ENCODE results near the gene KBTBD2.
"Not testable (repeated sequence)": the region's sequence is repeated elsewhere in the genome, so short reads cannot be mapped to it uniquely, and the experiment has no call there.

The KBTBD2 gene

DNA sequence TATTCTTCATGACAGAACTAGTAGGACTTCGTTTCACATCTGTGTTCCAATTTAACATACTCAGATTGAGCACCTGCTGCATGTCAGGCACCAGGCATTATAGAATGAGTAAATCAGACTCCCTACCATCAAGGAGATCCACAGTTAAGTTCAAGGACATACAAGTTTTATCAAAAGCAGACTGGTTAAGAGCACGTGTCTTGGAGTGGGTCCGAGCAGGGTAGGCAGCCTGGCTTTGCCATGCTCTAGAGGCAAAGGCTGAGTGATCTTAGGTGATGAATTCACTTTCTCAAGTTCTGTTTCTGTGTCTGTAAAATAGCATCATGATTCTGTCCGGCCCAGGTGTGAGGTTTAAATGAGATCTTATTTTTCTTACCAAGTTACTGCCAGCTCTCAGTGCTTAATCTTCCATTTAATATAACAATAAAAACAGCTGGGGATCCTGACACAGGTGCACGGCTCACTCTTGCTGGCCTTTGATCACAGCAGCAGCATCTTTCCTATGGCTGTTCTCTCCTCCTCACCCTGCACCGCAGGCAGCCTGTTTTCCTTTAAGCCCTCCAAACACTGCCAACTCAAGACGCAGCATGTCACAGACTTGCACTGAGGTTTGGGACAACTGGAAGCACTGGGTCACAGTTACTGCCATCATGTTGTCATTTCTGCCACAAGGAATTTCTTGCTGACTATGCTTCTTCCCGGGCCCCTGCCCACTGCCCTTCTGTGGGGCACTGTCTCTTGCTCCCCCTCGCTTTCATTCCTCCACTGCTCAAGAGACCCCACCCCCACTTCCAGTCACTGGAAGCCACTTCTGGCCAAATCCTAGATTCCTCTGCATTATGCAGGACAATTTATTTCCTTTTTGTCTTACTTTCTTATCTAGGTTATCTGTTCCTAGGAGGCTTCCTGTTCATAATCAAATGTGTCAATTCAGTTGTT, 35.5 kb downstream of the KBTBD2 start:
- not testable (repeated sequence) for DNase-seq (ENCODE audit: low read depth, low spot score)

DNA sequence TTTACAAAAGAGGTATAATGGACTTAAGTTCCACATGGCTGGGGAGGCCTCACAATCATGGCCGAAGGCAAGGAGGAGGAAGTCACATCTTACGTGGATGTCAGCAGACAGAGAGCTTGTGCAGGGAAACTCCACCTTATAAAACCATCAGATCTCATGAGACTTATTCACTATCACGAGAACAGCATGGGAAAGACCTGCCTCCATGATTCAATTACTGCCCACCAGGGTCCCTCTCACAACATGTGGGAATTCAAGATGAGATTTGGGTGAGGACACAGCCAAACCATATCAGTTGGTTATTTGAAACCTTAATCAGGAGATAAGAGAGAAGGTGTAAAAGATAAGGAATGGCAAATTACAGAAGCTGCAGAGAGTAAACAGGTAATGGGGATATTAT, 40.9 kb downstream of the KBTBD2 start:
- DNase-seq (ENCODE audit: low read depth, low spot score) = not testable (repeated sequence)

DNA sequence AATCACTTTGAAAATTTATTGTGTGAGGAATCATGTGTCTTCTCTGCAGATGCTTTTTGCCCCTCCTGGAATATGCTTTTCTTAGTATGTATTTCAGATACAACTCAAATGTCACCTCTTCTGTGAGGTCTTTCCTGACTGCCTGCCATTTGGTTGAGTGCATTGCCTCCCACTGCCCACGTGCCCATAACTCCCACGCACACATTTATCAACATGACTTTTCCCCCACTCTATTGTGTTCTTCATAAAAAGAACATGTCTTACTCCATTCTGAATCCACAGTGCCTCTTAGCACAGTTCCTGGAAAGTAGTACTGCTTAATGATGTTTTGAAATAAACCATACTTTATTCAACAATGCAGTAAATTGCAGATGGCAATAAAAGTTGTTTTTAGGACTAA, 42.9 kb downstream of the KBTBD2 start:
- not testable (repeated sequence) for DNase-seq (ENCODE audit: low read depth, low spot score)

DNA sequence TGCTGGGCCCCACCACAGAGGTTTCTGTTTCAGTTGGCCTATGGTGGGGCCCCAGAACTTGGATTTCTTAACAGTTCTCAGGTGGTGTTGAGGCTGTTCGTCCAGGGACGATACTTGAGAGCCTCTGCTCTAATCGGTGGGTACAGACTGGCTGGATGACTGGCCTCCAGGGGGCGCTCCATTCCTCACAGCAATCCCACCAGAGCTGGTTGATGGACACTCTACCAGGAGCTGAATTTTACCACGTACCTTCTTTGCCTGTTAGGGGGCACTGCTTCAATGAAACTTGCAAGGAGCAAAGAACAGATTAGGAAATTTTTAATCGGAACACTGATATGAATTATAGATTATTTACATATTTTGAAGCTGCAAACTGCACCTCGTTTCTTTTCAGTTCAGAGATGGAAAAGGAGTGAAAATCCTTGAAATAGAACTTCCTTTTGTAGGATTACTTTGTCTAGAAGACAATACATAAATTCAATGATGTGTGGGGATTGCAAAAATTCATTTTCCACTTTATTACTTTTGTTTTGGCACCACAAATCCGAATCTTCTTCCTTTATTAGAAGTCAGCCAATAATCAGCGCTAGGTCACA, 44.8 kb downstream of the KBTBD2 start:
- peak; percentile 12 for DNase-seq (ENCODE audit: low read depth, low spot score)

DNA sequence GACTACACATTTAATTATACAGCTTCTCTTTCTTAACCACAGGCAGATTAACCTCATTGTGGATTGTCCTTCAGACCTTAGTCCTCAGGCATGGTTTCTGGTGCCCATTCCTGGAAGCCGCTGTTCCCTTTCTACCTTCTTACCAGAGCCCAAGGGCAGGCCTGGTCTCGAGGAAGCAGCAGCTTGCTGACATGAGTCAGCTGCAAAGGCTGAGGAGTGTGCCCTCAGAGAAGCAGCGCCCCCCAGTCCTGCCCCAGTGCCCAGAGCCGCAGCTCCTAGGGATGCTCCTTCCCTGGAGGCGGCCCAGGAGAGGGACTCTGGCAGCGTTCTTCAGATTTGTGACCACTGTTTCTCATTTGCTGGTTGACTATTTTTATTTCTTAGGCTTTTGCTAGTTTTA, 46.8 kb downstream of the KBTBD2 start:
- not testable (repeated sequence) for DNase-seq (ENCODE audit: low read depth, low spot score)

DNA sequence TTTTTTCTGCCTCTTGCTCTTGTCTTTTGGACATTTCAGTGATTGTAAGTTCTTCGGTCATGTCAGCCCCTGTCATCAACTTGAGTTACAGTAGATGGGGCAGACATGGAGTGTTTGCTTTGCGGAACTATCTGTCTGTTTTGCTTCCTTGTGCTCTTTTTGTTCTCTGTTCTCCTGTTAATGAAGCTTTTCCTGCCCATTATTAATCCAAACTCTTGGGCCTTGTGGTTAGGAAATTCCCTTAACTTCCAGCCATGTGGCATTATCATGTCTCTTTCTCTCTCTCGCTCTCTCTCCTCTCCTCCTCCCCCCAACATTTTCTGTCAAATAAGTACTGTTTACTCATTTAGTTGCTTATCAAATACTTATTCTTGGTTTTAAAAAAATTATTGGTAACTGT, 47.8 kb downstream of the KBTBD2 start:
- DNase-seq (ENCODE audit: low read depth, low spot score) = not testable (repeated sequence)

DNA sequence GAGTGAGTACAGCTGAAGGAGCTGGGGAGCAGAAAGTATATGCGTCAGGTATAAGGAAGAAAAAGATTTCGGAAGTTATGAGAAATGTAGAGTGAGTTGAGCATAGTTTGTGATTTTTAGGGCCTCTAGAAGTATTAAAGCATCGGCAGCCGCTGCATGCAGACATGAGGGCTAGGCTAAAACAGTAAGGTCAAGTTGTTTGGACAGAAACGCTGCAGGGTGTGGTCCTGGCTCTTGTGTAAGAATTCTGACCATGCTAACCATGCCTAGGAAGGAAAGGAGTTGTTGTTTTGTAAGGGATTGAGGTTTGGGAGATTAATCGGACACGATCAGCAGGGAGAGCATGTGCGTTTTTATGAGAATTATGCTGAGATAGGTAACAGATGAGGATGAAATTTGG, 51.7 kb downstream of the KBTBD2 start:
- not testable (repeated sequence) for DNase-seq (ENCODE audit: low read depth, low spot score)

DNA sequence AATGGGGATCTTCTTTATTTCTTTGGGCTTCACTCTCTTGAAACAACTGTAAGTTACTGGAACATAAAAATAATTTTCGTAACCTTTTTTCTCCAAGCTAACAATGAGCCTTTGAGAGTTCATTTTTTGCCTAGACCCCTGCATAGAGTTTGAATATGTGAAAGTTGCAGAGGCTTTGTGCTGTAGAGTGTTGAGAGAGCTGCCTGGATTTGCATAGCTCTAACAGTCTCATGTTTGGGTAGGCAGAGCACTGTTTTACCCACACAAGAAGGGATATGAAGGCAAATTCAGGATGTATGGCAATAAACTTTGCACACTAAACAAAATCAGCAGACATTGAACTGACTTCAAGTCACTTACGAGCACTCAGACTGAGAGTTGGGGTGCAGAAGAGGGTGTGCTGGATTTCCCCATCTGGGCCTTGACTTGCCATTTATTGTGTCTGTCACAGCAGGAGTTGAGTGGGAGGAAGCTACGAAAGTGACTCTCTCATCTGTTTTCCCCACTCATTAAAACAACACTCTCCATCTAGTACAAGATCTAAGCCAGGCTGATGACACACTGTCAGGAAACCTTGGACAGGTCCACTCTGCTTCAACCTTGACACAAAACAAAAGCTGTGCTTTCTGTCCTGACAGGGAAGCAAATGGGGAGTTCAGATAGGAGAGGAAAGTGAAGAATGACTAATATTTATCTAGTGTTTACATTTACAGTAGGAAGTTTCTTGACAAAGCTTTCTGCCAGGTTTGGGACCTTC, 62.4 kb downstream of the KBTBD2 start:
- DNase-seq (ENCODE audit: low read depth, low spot score) = not testable (repeated sequence)

All from brain pericyte (primary cell).